ENCODE results near the gene ZNF326. TPM values are rescaled to one million over a fixed set of nuclear protein-coding genes. Genes with fewer than 3 reads are reported as not detected.

ZNF326 gene
- total and polyA plus RNA-seq, 2 of the 8 experiments (the other 6 are each of a cell fraction or from before 2014, with no cell fraction given) = 12.2 to 30.6 TPM

GRCh38 chr1:90023691-90024090 lies 28.8 kb downstream of the ZNF326 start (continued):
- TF ChIP-seq USF2 (IDR thresholded peaks at IDR 0.05; ENCODE audit: low read length) (no peak), ATF3 (IDR thresholded peaks at IDR 0.05; ENCODE audit: insufficient read depth, low read depth, low read length) (no peak), CHD2 (IDR thresholded peaks at IDR 0.05; ENCODE audit: low read length) (no peak), CBX8 (IDR thresholded peaks at IDR 0.05; ENCODE audit: borderline replicate concordance, low read depth, low read length) (no peak)

Data from H1 (cell line).